ENCODE data around the gene RIMS4. TPM values are rescaled to one million over a fixed set of nuclear protein-coding genes. Genes with fewer than 3 reads are reported as not detected.

Gene RIMS4
- total RNA-seq, 3 donors from 2014 or later, result 0.51 to 2.0 (median 1.4) TPM

DNA sequence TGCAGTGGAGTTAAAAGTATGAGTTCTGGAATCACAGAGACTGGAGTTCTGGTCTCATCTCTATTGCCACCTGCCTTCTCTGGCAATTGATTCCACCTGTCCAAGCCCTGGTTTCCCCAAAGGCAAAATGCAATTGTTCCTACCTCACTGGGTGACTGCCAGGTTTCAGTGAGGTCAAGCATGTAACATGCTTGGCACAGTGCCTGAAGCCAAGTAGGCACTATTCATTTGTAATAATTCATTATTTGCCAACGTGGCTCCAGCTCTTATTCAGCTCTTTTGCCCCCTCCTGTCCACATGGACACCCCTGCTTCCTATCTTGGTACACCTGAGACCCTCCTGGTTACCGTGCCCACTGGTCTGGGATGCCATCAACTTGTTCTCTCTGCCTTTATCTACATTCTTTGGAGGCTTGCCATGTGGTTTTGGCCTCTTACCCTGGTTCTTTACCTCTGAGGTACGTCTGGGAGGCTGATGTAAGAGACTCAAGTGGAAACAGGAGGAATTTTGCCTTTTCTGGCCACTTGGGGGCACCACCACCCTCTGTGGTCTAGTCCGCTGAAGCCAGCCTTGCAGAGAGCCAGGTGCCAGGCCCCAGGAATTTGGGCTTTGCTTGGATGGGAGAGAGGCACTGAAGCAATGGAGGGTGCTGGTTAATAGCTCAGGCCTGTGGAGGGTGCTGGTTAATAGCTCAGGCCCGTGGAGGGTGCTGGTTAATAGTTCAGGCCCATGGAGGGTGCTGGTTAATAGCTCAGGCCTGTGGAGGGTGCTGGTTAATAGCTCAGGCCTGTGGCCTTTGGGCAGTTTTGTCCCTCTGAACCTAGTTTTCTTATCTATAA, 63.0 kb downstream of the RIMS4 start:
- intact Hi-C loops (cut with DNase I, micrococcal nuclease), result loop anchor here (2.0 to 5.0 kb wide), 2 partner anchors 119 to 120 kb away; no protein-coding TSS in a partner anchor
- peak; percentile 82 for ATAC-seq
- Histone ChIP-seq H3K4me3 (no peak overlapping the region), H3K9me3 (no peaks in the 10 kb centered on the region), H3K36me3 (ENCODE audit: low read depth) (no peaks in the 10 kb centered on the region), H3K4me1 (ENCODE audit: low read depth) (peaks cover 8% of the 10 kb centered on the region)
- DNase-seq, result peak in 2 of 3 donors; percentile 75 to 92
- TF ChIP-seq, protein P1, sequence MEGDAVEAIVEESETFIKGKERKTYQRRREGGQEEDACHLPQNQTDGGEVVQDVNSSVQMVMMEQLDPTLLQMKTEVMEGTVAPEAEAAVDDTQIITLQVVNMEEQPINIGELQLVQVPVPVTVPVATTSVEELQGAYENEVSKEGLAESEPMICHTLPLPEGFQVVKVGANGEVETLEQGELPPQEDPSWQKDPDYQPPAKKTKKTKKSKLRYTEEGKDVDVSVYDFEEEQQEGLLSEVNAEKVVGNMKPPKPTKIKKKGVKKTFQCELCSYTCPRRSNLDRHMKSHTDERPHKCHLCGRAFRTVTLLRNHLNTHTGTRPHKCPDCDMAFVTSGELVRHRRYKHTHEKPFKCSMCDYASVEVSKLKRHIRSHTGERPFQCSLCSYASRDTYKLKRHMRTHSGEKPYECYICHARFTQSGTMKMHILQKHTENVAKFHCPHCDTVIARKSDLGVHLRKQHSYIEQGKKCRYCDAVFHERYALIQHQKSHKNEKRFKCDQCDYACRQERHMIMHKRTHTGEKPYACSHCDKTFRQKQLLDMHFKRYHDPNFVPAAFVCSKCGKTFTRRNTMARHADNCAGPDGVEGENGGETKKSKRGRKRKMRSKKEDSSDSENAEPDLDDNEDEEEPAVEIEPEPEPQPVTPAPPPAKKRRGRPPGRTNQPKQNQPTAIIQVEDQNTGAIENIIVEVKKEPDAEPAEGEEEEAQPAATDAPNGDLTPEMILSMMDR (IDR thresholded peaks at IDR 0.05), result peak; percentile 59

DNA sequence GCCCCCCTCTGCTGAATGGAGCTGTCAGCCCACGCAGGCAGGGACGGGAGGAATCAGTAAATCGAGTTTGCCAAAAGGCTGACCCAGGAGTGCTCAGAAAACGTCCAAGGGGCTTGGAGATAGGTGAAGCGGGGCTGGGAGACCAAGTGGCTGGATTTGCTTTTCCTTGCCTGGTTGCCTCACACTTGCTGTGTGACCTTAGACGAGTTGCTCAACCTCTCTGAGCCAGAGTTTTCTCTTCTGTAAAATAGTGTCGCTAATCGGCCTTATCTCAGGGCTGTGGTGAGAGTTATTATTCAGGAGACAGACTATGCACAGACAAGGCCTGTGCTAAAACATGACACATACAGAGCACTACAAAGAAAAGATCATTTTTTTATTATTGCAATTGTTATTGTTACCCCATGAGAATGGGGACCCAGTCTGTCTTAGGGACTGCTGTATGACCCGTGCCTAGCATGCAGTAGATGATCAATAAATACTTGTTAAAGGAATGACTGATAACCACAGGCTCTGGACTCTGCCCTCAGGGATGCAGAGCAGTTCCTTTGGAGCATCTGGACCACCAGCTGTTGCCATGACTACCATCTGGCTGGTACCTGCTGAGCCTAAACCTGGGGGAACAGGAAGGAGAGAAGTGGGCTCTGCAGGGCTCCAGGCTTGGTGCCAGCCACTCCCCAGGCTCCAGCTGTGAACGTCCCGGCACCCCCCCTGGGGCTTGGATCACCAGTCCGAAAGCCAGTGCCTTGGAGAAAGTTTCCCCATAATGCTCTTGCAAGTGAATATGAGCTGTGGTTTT, 63.8 kb downstream of the RIMS4 start:
- DNase-seq, result no peak
- TF ChIP-seq, protein P1 (IDR thresholded peaks at IDR 0.05), result no peak
- H3K36me3 ChIP-seq (ENCODE audit: low read depth), result no peaks in the 10 kb centered on the region
- intact Hi-C loops (cut with DNase I, micrococcal nuclease), result loop anchor here (2.0 to 5.0 kb wide), 2 partner anchors 120 to 121 kb away; no protein-coding TSS in a partner anchor
- no peak overlapping the region for H3K4me3 ChIP-seq
- no peak for ATAC-seq
- peaks cover 8% of the 10 kb centered on the region for H3K4me1 ChIP-seq (ENCODE audit: low read depth)
- H3K9me3 ChIP-seq, result no peaks in the 10 kb centered on the region

DNA sequence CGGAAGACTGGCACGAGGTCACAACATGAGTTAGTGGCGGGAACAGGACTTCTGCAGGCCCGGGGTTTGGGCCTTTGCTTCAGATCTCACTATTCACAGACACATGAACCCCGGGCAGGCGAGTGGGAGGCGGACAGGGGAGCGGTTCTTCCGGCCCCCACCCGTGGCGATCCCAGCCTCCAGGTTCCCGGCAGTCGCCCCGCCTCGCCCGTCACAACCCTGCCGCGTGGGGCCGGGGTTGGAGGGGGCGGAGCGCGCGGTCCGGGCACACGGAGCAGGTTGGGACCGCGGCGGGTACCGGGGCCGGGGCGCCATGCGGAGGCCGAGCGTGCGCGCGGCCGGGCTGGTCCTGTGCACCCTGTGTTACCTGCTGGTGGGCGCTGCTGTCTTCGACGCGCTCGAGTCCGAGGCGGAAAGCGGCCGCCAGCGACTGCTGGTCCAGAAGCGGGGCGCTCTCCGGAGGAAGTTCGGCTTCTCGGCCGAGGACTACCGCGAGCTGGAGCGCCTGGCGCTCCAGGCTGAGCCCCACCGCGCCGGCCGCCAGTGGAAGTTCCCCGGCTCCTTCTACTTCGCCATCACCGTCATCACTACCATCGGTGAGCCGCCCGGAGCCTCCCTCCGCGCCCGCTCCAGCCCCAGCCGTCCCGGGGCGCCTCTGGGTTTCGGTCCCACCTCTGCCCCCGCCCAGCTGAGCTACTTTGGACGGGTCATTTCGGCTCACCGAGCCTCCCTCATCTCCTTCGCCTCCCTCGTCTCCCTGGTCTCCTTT, 64.6 kb downstream of the RIMS4 start, which contains the start of gene KCNK15:
Gene KCNK15 (plus strand): TSS at position 268 of the 769 bp plus-strand sequence. CDS start 46 bp downstream, at position 314.
- TF ChIP-seq, protein P1 (IDR thresholded peaks at IDR 0.05), result no peak
- Histone ChIP-seq H3K9me3 (no peaks in the 10 kb centered on the region), H3K4me3 (no peak within 1 kb of the TSS), H3K36me3 (ENCODE audit: low read depth) (no peaks in the 10 kb centered on the region), H3K4me1 (ENCODE audit: low read depth) (peaks cover 8% of the 10 kb centered on the region)
- ATAC-seq (peak; percentile 53), DNase-seq (peak in 1 of 3 donors; percentile 54)
- intact Hi-C loops (cut with DNase I, micrococcal nuclease), result loop anchor here (2.0 to 5.0 kb wide), 2 partner anchors 121 to 122 kb away; no protein-coding TSS in a partner anchor

DNA sequence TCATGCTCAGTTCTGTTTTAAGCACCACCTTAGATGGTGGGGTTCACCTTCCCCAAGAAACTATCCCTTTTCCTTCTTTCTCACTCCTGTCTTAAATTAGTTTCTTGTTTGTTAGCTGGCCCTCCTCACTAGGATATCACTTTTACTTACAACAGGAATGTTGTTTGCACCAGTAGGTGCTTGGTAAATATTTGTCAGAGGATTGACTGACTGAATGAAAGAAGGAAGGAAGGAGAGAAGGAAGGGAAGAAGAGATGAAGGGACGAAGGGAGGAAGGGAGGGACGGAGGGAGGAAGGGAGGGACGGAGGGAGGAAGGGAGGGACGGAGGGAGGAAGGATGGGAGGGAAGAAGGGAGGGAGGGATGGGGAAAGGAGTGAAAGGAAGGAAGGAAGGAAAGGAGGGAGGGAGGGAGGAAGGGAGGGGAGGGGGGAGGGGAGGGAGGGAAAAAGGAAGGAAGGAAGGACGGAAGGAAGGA, 65.2 kb downstream of the RIMS4 start:
- ATAC-seq (no peak), DNase-seq (no peak)
- intact Hi-C loops (cut with DNase I, micrococcal nuclease), result loop anchor here in 1 of 2 donors (5.0 kb wide), 1 partner anchor 122 kb away; no protein-coding TSS in a partner anchor
- H3K4me1 ChIP-seq (ENCODE audit: low read depth), result peaks cover 8% of the 10 kb centered on the region
- no peaks in the 10 kb centered on the region for H3K9me3 ChIP-seq
- H3K36me3 ChIP-seq (ENCODE audit: low read depth), result no peaks in the 10 kb centered on the region
- TF ChIP-seq, protein P1 (IDR thresholded peaks at IDR 0.05), result no peak
- no peak overlapping the region for H3K4me3 ChIP-seq
